PFSK-1 (cell line): ENCODE data around the gene CACNA1A.

Source experiments
- FOXP2 ChIP-seq: optimal IDR thresholded peaks from 2 replicates; pipeline ENCODE3; 2011; ENCODE audit warnings: borderline replicate concordance, control low read depth, inconsistent platforms; ENCODE audit not compliant: insufficient read depth; ENCODE audit errors: extremely low read length, extremely low read depth
- POLR2AphosphoS5 ChIP-seq: IDR thresholded peaks from 2 replicates; pipeline ENCODE4 v1.6.1; 2012; ENCODE audit warnings: low read depth, mild to moderate bottlenecking, control low read depth, low read length, moderate library complexity
- TAF1 ChIP-seq: IDR thresholded peaks from 2 replicates; pipeline ENCODE4 v1.6.1; 2012; ENCODE audit warnings: low read length, control low read depth, borderline replicate concordance; ENCODE audit not compliant: insufficient read depth
- TF ChIP-seq, protein P1 (sequence below), 2 experiments: IDR thresholded peaks; 2 replicates each; pipeline versions ENCODE4 v1.6.1 to v1.8.0; 2011 to 2012; ENCODE audit warnings: low read depth in 2 of 2, low read length in 2 of 2, control low read depth in 1 of 2, inconsistent platforms in 1 of 2, mild to moderate bottlenecking in 1 of 2, moderate library complexity in 1 of 2; ENCODE audit not compliant: insufficient read depth in 1 of 2

DNA sequence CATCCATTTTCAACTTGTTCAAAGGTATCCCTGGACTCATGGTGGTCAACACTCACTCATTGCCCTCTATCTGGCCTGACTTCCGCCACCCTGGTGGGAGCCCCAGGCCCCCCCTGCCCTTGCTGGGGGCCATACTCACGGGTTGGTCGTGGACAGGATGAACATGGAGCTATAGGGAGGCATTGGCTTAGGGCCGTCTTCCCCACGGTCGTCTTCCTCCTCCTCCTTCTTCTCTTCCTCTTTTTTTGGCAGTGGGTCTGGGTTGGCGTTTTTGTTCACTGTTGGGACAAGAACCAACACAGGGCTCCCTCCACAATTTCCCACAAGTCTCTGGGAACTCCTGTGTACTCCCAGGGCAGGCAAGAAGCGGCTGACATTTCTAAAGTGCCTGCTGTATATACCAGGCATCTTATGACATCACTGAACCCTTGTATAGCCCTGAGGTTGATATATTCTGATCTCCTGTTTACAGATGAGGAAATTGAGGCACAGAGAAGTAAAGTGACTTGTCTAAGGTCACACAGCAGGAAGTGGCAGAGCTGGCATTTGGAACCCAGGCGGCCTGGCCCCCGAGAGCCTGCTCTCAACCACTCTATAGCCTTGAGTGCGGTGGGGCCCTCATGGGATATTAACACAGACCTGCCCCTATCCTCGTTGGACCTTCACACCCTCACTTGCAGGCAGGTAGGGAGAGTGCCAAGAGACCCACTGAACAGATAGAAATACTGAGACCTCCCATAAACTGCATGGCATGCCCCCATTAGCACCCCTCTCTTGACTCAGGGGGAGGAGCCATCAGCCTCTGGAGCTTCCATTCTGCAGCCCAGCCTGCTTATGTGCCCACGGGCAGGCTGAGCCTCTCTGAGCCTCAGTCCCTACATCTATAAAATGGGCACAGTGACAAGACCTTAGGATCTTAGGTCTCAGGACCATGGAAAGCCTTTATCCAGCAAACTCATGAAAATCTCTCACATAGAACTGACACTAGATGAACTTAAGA lies 221.1 kb downstream of the CACNA1A start:
- TF ChIP-seq, protein P1, sequence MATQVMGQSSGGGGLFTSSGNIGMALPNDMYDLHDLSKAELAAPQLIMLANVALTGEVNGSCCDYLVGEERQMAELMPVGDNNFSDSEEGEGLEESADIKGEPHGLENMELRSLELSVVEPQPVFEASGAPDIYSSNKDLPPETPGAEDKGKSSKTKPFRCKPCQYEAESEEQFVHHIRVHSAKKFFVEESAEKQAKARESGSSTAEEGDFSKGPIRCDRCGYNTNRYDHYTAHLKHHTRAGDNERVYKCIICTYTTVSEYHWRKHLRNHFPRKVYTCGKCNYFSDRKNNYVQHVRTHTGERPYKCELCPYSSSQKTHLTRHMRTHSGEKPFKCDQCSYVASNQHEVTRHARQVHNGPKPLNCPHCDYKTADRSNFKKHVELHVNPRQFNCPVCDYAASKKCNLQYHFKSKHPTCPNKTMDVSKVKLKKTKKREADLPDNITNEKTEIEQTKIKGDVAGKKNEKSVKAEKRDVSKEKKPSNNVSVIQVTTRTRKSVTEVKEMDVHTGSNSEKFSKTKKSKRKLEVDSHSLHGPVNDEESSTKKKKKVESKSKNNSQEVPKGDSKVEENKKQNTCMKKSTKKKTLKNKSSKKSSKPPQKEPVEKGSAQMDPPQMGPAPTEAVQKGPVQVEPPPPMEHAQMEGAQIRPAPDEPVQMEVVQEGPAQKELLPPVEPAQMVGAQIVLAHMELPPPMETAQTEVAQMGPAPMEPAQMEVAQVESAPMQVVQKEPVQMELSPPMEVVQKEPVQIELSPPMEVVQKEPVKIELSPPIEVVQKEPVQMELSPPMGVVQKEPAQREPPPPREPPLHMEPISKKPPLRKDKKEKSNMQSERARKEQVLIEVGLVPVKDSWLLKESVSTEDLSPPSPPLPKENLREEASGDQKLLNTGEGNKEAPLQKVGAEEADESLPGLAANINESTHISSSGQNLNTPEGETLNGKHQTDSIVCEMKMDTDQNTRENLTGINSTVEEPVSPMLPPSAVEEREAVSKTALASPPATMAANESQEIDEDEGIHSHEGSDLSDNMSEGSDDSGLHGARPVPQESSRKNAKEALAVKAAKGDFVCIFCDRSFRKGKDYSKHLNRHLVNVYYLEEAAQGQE (IDR thresholded peaks at IDR 0.05; ENCODE audit: insufficient read depth in 1 of 2, low read depth in 2 of 2, low read length in 2 of 2): no peak
- no peak for TF ChIP-seq POLR2AphosphoS5
- no peak for TF ChIP-seq FOXP2
- no peak for TF ChIP-seq TAF1
